CD14-positive monocyte (primary cell): ENCODE results near the gene ASPN. TPM values are rescaled to one million over a fixed set of nuclear protein-coding genes. Genes with fewer than 3 reads are reported as not detected.

Source experiments
- DNase-seq, 3 donors: peaks; one replicate each; pipeline ENCODE4 v3.0.0-alpha.2; 2011 to 2022
- H2AFZ ChIP-seq: 2 replicates; pipeline ENCODE4 v1.6.0; 2012; ENCODE audit warnings: mild to moderate bottlenecking, low read depth, low read length, inconsistent platforms; ENCODE audit not compliant: insufficient read depth, poor library complexity, severe bottlenecking
- H3K27ac ChIP-seq, 2 donors: 1 replicate in 1 of 2; 2 replicates in 1 of 2; pipeline ENCODE4 v1.5.1; 2012 to 2013; ENCODE audit warnings: low read length in 2 of 2, control low read depth in 1 of 2, inconsistent platforms in 1 of 2, low read depth in 1 of 2, mild to moderate bottlenecking in 1 of 2
- H3K27me3 ChIP-seq, 2 donors: one replicate each; pipeline versions ENCODE4 v1.6.0 to v1.6.1; 2011 to 2013; ENCODE audit warnings: low read length in 2 of 2; ENCODE audit not compliant: control insufficient read depth in 2 of 2, insufficient read depth in 2 of 2
- H3K36me3 ChIP-seq, 2 donors: replicated peaks in 1 of 2; 1 replicate in 1 of 2; 2 replicates in 1 of 2; pipeline versions ENCODE4 v1.5.1 to v1.6.1; 2012 to 2013; ENCODE audit warnings: low read length in 2 of 2, control low read depth in 1 of 2, inconsistent platforms in 1 of 2, mild to moderate bottlenecking in 1 of 2; ENCODE audit not compliant: insufficient read depth in 2 of 2, control insufficient read depth in 1 of 2
- H3K4me1 ChIP-seq, 2 donors: 1 replicate in 1 of 2; 2 replicates in 1 of 2; pipeline versions ENCODE4 v1.5.1 to v1.6.1; 2012 to 2013; ENCODE audit warnings: low read length in 2 of 2, control low read depth in 1 of 2, inconsistent platforms in 1 of 2, mild to moderate bottlenecking in 1 of 2, moderate library complexity in 1 of 2; ENCODE audit not compliant: insufficient read depth in 2 of 2, control insufficient read depth in 1 of 2
- H3K4me2 ChIP-seq: replicated peaks from 2 replicates; pipeline ENCODE3; 2012; ENCODE audit warnings: low read length, moderate library complexity, mild to moderate bottlenecking; ENCODE audit not compliant: poor library complexity, severe bottlenecking; ENCODE audit errors: extremely low read depth
- H3K4me3 ChIP-seq, 3 experiments: fragments of 200-600 bp in 1 of 3; sonication (generic) in 1 of 3; replicated peaks in 1 of 3; 1 replicate in 2 of 3; 2 replicates in 1 of 3; pipeline ENCODE4 v1.5.1; 2011 to 2013; ENCODE audit warnings: low read length in 3 of 3, mild to moderate bottlenecking in 3 of 3, control low read depth in 2 of 3, low read depth in 2 of 3, inconsistent platforms in 1 of 3, moderate library complexity in 1 of 3
- H3K79me2 ChIP-seq: 2 replicates; pipeline ENCODE4 v1.6.0; 2012; ENCODE audit warnings: mild to moderate bottlenecking, control low read depth, inconsistent platforms, low read length, moderate library complexity; ENCODE audit not compliant: insufficient read depth
- H3K9ac ChIP-seq: 2 replicates; pipeline ENCODE4 v1.6.0; 2017; ENCODE audit warnings: low read length, mild to moderate bottlenecking; ENCODE audit not compliant: insufficient read depth, poor library complexity, severe bottlenecking
- H3K9me3 ChIP-seq, 2 donors: replicated peaks in 1 of 2; 1 replicate in 1 of 2; 2 replicates in 1 of 2; pipeline versions ENCODE4 v1.5.1 to v1.6.1; 2012 to 2013; ENCODE audit warnings: low read length in 2 of 2, control low read depth in 1 of 2; ENCODE audit not compliant: control insufficient read depth in 1 of 2, insufficient read depth in 1 of 2
- H4K20me1 ChIP-seq: 2 replicates; pipeline ENCODE4 v1.6.0; 2012; ENCODE audit warnings: mild to moderate bottlenecking, low read length, control low read depth, moderate library complexity; ENCODE audit not compliant: insufficient read depth
- H3K27ac Mint-ChIP-seq, 7 donors: one replicate each; pipeline ENCODE4 v1.8.0; 2020; ENCODE audit warnings: mild to moderate bottlenecking in 7 of 7, mixed read lengths in 7 of 7, moderate library complexity in 6 of 7, inconsistent platforms in 2 of 7
- H3K27me3 Mint-ChIP-seq, 3 donors: one replicate each; pipeline ENCODE4 v1.8.0; 2021 to 2022; ENCODE audit warnings: low read depth in 3 of 3, mild to moderate bottlenecking in 3 of 3, mixed read lengths in 3 of 3, moderate library complexity in 3 of 3, inconsistent platforms in 1 of 3
- H3K36me3 Mint-ChIP-seq, 2 donors: one replicate each; pipeline ENCODE4 v1.8.0; 2020; ENCODE audit warnings: mixed read lengths in 2 of 2, inconsistent platforms in 1 of 2, mild to moderate bottlenecking in 1 of 2
- H3K4me1 Mint-ChIP-seq: one replicate; pipeline ENCODE4 v1.8.0; 2020; ENCODE audit warnings: mild to moderate bottlenecking, mixed read lengths
- H3K4me3 Mint-ChIP-seq, 2 donors: one replicate each; pipeline ENCODE4 v1.8.0; 2020; ENCODE audit warnings: mild to moderate bottlenecking in 2 of 2, mixed read lengths in 2 of 2, moderate library complexity in 1 of 2
- H3K9me3 Mint-ChIP-seq, 7 donors: one replicate each; pipeline ENCODE4 v1.8.0; 2020 to 2022; ENCODE audit warnings: mixed read lengths in 7 of 7, mild to moderate bottlenecking in 6 of 7, moderate library complexity in 6 of 7, inconsistent platforms in 2 of 7
- CTCF ChIP-seq: fragments of 200-600 bp; IDR thresholded peaks from one replicate; pipeline ENCODE4 v1.8.0; 2022; ENCODE audit warnings: antibody characterized with exemption, mild to moderate bottlenecking
- WGBS: methylation state at CpG from one replicate; pipeline ENCODE4 v1.1.5; 2013; ENCODE audit warnings: missing lambda C conversion rate; ENCODE audit not compliant: insufficient coverage; 5-methylcytosine and 5-hydroxymethylcytosine counted together
- intact Hi-C, 2 donors: fragments of 100-400 bp; cut with micrococcal nuclease; formaldehyde crosslinking; loops; one replicate each; pipeline versions ENCODE4 v1.15.0 to v1.15.1; 2023
- polyA plus RNA-seq, 3 donors: library from polyadenylated mRNA; depleted of rRNA in 1 of 3; unstranded in 2 of 3; stranded (reverse) in 1 of 3; fragments of 300-500 nt in 2 of 3; fragments of >200 nt in 1 of 3; fragmentation: Illumina TruSeq in 2 of 3; gene quantifications; 1 replicate in 2 of 3; 2 replicates in 1 of 3; pipeline ENCODE4 v1.2.3, GENCODE V29; 2012 to 2021

ASPN gene
- polyA plus RNA-seq, 3 donors, result not detected

DNA sequence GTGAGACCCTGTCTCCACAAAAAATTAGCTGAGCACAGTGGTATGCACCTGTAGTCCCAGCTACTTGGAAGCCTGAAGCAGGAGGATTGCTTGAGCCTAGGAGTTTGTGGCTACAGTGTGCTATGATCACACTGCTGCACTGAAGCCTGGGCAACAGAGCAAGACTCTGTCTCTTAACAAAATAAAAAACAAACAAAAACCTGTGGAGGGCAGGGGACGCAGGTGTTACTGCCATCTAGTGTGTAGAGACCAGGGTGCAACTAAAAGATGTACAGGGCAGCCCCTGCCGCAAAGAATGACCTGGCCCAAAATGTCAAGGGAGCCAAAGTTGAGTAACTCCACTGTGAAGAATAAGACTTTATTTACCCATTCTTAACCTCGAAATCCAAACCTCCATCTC, 27.1 kb downstream of the ASPN start:
- Histone ChIP-seq H3K4me3 (no peak overlapping the region), H2AFZ (no peak overlapping the region), H3K9ac (no peak overlapping the region), H3K27ac (no peak overlapping the region), H3K4me1 (no peaks in the 10 kb centered on the region), H3K27me3 (no peaks in the 10 kb centered on the region), H4K20me1 (no peaks in the 10 kb centered on the region), H3K79me2 (no peaks in the 10 kb centered on the region), H3K9me3 (no peaks in the 10 kb centered on the region), H3K36me3 (no peaks in the 10 kb centered on the region), H3K4me2 (no peak overlapping the region)
- 86% methylated on average over 2 of the region's 3 CpGs for WGBS
- no peak overlapping the region for H3K4me3 Mint-ChIP-seq
- no peak for DNase-seq
- no peak overlapping the region for H3K27ac Mint-ChIP-seq
- H3K9me3 Mint-ChIP-seq, result peaks cover 0 to 3% (median 0%) of the 10 kb centered on the region in 7 donors
- H3K27me3 Mint-ChIP-seq, result no peaks in the 10 kb centered on the region
- no peaks in the 10 kb centered on the region for H3K4me1 Mint-ChIP-seq
- no peaks in the 10 kb centered on the region for H3K36me3 Mint-ChIP-seq
- TF ChIP-seq CTCF, result no peak
- intact Hi-C loops, result no loop called here

DNA sequence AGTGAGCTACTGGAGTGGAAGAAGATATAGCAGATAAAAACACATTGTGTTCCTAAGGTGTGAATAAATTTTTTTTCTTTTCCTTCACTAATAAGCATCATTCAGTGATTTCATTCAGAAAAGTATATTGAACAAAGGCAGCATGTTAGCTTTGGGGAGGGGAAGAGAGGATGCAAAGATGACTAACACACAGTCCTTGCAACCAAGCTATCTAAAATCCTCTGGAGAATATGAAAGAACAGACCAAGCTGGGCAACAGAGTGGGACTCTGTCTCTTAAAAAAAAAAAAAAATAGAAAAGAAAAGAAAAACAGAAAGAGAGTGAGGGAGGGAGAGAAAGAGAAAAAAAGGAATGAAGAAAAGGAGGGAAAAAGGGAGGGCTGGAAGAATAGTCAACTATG, 35.8 kb downstream of the ASPN start:
- no peaks in the 10 kb centered on the region for H3K4me1 ChIP-seq
- no peak overlapping the region for H3K4me3 ChIP-seq
- H3K27me3 ChIP-seq, result no peaks in the 10 kb centered on the region
- H3K27me3 Mint-ChIP-seq, result no peaks in the 10 kb centered on the region
- no peak overlapping the region for H3K27ac ChIP-seq
- no peaks in the 10 kb centered on the region for H3K9me3 ChIP-seq
- H3K4me1 Mint-ChIP-seq, result no peaks in the 10 kb centered on the region
- H3K4me2 ChIP-seq, result no peak overlapping the region
- H2AFZ ChIP-seq, result no peak overlapping the region
- no peaks in the 10 kb centered on the region for H4K20me1 ChIP-seq
- H3K79me2 ChIP-seq, result no peaks in the 10 kb centered on the region
- no peaks in the 10 kb centered on the region for H3K36me3 ChIP-seq
- no peak for DNase-seq
- H3K27ac Mint-ChIP-seq, result no peak overlapping the region
- H3K9ac ChIP-seq, result no peak overlapping the region
- no peak overlapping the region for H3K4me3 Mint-ChIP-seq
- intact Hi-C loops, result no loop called here
- H3K36me3 Mint-ChIP-seq, result peaks cover 0 to 3% of the 10 kb centered on the region in 2 donors
- no peak for TF ChIP-seq CTCF
- peaks cover 0 to 8% (median 5%) of the 10 kb centered on the region in 7 donors for H3K9me3 Mint-ChIP-seq
